PC-3 (cell line): ENCODE results near the gene MRPS34.

Experiments used
- EZH2 ChIP-seq: fragments of 300-600 bp; sonication (generic); IDR thresholded peaks from one replicate; pipeline ENCODE4 v1.6.1; 2017; ENCODE audit warnings: antibody characterized with exemption, mild to moderate bottlenecking, low read length; ENCODE audit not compliant: unreplicated experiment
- EZH2phosphoT487 ChIP-seq: fragments of 300-600 bp; sonication (generic); IDR thresholded peaks from 2 replicates; pipeline ENCODE4 v1.6.1; 2018; ENCODE audit warnings: mild to moderate bottlenecking, antibody characterized with exemption, low read length, borderline replicate concordance
- TF ChIP-seq, protein P1 (sequence below): fragments of 300-600 bp; sonication (generic); conservative IDR thresholded peaks from 2 replicates; pipeline ENCODE4 v1.5.1; 2017; ENCODE audit warnings: antibody characterized with exemption, low read depth, mild to moderate bottlenecking, low read length

DNA sequence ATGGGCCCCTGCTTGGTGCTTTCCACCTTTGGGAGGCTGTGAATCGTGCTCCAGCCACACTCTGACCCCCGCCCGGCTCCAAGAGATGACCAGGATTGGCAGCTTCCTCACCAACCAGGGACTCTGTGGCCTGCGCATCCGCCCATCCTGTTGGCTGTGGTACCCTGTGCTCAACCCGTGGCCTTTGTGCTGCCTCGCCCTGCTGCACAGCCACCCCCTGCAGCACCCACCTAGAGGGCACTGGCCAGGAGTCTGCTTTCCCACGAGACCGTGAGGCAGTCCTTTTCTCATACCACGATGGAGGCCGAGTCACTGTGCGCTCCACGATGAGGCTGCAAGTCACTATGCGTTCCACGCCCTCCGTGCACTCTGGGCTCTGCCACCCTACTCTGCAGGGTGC, 21.0 kb downstream of the MRPS34 start:
- TF ChIP-seq, protein P1, sequence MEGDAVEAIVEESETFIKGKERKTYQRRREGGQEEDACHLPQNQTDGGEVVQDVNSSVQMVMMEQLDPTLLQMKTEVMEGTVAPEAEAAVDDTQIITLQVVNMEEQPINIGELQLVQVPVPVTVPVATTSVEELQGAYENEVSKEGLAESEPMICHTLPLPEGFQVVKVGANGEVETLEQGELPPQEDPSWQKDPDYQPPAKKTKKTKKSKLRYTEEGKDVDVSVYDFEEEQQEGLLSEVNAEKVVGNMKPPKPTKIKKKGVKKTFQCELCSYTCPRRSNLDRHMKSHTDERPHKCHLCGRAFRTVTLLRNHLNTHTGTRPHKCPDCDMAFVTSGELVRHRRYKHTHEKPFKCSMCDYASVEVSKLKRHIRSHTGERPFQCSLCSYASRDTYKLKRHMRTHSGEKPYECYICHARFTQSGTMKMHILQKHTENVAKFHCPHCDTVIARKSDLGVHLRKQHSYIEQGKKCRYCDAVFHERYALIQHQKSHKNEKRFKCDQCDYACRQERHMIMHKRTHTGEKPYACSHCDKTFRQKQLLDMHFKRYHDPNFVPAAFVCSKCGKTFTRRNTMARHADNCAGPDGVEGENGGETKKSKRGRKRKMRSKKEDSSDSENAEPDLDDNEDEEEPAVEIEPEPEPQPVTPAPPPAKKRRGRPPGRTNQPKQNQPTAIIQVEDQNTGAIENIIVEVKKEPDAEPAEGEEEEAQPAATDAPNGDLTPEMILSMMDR: no peak
- TF ChIP-seq EZH2phosphoT487 (no peak), EZH2 (no peak)
